NCI-H2171 treated with DMSO at 0.1 percent for 48 hours (cell line): ENCODE measurements around the gene EVC.
"Not testable (repeated sequence)": the region's sequence is repeated elsewhere in the genome, so short reads cannot be mapped to it uniquely, and the experiment has no call there.

Experiments
- DNase-seq: peaks from one replicate; lab custom pipeline; 2025; lab: John Stamatoyannopoulos, UW

Gene EVC

DNA sequence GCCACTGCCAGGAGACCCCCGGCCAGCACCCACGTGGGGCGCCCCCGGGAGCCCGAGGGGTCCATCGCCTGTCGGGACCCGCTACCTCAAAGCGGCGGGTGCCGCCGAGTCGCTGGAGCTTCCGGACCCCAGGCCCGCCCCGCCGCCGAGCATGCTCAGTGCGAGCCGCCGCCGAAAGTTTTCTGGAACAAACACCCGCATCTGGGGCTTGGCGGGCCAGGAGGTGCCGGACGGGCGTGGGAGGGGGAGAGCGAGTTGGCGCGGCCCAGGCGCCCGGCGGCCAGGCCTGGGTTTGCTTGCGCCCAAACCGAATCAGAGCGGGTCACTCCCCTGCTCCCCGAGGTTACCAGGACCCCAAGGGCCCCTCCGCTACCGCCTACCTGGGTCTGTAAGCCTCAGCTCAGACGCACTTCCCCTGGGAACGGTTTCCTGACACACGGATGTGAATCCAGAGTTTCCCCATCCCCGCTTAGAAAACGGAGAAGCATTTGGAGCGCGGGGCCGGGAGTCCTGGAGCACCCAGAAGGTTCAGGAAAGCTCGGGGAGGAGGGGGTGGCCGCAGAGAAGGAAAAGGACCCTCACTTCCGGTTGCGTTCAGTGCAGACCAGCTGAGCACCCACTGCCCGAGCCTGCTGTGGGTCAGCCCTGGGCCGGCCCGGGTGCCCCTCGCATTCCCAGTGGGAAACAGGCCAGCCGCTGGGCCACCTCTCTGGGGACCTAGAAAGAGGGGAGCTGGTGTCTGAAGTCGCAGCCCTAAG is 2.4 kb upstream of the EVC start, which contains the start of gene EVC2:
Gene EVC2 (minus strand): TSS at position 111 of the 758 bp plus-strand sequence. CDS start 46 bp downstream, at position 65.
- no peak for DNase-seq

DNA sequence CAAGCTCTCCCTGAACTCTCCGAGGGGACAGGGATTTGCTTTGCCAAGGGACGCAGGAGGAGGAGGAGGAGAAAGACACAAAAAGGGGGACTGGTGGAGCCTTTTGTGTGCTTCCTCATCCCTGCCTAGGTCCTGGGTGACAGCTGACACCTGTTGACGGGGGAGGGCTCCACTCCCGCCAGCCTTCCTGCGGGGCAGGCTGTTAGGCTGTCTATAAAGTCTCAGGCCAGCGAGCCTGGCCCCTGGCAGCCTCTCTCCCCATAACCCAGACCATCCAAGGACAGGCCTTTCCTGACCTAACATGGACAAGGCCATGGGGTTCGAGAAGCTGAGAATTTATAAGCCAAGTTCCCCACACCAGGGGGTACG is 1.8 kb upstream of the EVC start:
- no peak for DNase-seq

DNA sequence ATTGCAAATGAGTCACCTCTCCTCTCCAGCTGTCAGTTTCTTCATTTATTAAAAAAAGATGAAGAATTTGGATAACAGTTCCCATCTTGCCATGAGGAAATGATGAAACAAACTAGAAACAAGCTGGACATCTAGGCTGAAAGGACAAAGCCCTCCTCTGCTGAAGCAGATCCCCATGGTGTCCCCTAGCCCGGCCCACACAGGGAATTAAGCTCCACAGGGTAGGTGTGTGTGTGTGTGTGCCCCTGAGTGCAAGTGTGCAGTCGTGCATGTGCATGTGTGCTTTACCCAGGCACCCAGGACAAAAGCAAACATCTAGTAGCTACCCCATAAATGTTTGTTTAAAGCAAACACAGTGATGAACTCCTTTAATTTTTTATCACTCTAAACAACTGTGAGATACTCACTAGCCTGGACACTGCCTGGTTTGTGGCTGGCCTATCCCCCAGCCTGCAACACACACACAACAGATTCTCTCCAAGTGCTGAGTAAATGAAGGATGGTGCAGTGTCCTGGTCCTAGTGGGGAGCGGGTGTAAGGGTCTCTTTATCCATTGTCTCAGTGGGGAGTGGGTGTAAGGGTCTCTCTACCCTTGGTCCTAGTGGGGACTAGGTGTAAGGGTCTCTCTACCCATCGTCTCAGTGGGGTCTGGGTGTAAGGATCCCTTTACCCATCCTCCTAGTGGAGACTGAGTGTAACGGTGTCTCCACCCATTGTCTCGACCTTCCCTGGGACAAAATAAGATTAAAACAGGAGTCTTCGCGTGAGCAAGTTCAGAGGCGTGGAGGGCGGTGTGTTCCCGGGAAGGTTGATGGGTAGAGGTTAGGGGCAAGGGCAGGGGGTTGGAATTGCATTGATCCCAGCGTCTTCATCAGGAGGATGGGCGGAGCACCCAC is 688 bp upstream of the EVC start:
- DNase-seq, result peak; percentile 9

DNA sequence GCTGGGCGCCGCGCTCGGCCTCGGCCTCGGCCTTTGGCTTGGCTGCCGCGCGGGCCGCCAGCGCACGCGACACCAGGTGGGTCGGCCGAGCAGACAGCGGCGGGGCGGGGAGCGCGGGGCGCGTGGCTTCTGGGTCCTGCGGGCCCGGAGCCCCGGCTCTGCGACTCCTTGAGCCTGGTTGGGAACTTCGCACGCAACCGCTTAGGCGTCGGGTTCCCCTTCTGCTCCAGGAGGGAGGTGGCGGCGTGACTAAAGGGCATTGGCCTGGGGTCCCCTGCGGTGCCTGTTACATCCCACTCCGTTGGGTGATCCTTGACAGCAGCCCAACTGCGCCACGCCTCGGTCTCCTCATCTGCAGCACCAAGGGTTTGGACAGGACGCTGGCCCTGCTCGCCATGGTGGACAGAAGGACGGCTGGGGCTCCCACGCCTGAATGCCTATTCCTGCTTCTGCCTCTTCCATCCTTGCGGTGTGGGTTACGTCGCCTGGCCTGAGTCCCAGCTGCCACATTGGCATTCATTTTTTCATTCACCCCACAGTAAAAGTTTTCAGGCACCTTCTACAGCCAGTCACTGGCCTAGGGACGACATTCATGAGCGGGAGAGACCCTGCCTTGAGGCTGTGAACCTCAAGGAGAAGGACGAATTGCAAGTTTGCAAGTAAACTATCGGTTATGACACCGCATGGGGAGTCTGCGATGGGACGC is 631 bp downstream of the EVC start:
- DNase-seq, result peak; percentile 10

DNA sequence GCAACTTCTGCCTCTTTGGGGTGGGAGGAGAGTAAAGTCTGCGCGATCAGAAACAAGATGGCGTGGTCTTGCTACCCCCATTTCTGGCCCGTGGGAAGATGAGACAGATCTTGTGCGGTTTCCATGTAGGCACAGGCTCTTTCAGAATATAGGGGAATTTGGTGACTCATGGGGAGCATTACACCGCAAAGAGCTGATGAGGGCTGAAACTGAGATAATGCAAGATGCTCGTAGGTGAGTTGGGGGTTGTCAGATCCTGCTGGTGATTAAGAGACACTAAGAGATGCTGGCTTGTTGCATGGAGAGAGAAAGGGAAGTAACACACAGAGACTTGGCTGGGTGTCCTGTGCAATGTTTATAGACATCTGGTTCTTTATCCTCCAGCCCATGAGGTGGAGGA is 1.5 kb downstream of the EVC start:
- DNase-seq, result no peak

DNA sequence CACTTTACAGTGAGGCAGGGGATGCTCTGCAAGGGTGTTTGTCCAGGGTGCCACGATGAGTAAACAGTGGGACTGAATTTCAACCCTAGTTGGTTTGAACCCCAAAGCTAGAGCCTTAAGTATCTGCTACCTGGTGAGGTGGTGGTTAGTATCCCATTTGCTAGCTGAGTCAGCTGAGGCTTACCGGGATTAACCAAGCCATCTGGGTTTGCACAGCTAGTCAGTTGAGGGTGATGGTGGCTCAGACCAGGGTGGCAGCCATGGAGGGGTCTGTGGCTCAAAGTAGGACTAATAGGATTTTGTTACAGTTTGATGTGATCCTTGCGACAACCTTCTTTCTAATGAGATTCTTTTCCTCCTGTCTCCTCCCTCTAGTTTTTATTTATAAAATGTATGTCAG is 1.9 kb downstream of the EVC start:
- no peak for DNase-seq

DNA sequence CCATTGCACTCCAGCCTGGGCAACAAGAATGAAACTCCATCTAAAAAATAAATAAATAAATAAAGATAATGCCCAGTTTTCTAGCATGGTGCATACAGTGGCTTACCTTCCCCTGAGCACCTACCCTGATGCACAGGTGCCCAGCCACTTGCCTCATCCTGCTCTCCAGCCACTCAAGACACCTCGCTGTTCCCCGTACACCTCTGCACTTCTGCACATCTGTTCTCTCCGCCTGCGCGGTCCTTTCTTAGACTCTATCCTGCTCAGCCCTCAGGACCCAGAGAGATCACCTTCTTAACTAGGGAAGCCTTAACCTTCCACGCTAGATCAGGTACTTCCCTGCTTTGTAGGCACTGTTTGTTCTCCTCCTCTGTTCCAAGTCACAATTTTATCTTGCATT is 2.9 kb downstream of the EVC start:
- no peak for DNase-seq

DNA sequence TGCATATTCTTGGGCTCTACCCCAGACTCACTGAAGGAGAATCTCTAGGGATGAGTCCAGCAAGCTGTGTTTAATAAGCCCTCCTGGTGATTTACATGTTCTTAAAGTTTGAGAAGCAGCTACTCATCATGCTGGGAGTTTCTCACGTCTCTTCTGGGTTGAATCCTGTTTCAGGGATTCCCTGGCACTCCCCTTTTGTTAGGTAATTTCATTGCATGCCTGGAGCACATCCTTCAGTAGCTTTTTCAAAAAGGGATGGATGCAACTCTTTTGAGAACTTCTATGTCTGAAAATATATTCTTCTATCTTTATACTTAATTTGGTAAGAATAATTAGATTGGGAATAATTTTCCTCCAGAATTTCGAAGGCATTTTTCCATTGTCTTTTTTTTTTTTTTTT is 4.4 kb downstream of the EVC start:
- no peak for DNase-seq

DNA sequence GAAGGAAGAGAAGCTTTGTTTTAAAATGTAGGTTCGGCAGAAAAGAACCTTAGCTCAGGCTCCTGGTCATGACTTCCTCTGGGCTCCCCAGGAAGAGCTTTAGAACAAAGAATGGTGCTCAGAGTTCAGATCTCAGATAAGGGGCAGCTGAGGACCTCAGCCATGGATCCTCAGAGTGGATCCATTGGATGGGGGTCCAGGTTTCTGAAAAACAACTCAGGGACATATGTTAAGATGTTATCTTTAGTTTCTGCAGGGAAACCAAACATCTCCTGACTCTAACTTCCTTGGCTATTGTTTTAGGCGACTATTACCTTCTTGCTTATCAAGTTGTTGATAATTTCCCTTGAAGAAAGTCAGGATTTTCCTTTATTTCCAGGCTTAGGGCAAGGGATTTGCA is 5.4 kb downstream of the EVC start:
- DNase-seq, result no peak

DNA sequence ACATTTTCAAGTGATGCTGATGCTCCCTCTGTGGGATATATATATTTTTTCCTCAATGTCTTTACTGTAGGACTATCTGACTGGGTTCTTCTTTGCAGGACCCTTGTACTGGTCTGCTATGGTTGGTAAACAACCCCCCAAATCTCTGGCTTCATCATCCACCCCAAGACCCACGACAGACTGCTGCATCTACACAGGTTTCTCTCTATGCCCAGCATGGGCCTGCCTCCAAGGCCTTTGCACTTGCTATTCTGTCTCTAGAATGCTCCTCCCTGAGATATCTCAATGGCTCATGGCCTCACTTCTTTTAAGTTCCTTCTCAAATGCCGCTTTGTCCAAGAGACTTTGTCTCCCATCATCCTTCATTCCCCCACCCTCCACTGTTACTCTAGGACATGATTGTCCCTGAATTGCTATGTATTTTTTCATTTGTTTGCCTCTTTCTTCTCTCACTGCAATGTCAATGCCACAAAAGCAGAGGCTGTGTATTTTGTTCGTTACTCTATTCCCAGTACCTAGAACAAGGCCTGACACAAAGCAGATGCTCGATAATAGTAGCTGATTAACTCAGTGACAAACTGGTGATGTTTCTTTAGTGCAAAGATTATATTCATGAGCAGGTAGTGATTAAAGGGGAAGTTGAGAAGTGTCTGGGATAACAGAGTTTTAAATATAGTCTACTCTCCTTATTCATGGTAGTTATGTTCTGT is 6.6 kb downstream of the EVC start:
- DNase-seq, result no peak

DNA sequence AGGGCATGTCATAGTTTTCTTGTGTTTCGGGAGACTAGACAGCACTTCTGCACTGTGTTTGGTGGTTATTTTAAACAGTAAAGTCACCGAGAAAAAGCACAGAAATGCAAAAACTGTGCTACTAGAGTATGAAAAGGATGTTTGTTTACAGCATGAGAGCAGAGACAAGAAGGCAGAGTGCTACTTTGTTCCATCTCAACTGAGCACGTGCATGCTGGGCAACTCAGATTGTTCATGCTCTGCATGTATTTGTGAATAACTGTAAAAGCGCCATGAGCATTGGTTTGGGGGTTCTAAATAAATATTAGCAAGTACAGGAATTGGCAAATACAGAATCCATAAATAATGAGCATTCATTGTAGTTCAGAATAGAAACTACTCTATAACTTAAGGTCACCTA is 7.4 kb downstream of the EVC start:
- DNase-seq, result no peak

DNA sequence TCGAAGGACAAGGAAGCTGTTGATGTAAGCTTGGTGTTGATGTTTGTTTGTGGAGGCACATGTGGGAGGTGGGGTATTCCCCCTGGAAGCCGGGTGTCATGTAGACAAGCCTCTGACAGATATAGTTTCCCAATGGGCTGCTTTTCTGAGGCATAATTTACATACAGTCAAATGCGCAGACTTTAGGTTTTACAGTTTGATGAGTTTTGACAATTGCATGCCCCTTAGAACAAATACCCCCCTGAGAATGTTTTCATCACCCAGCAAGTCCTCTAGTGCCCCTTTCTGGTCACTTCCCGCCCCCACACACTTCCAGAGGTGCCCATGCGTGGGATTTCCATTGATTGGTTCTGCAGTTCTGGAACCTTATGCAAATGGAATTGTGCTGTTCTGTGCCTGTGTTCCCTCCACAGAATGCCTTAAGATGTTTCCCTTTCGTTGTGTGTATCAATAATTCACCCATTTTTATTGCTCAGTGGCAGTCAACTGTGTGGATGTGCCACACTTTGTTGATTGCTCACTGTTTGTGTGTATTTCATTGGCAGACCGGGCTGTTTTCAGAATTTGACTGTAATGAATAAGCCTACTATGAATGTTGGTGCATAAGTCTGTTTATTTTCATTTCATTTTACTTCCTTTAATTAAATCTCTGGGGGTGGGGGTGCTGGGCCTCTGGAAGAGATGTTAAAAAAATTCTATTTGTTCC is 8.5 kb downstream of the EVC start:
- DNase-seq, result no peak

DNA sequence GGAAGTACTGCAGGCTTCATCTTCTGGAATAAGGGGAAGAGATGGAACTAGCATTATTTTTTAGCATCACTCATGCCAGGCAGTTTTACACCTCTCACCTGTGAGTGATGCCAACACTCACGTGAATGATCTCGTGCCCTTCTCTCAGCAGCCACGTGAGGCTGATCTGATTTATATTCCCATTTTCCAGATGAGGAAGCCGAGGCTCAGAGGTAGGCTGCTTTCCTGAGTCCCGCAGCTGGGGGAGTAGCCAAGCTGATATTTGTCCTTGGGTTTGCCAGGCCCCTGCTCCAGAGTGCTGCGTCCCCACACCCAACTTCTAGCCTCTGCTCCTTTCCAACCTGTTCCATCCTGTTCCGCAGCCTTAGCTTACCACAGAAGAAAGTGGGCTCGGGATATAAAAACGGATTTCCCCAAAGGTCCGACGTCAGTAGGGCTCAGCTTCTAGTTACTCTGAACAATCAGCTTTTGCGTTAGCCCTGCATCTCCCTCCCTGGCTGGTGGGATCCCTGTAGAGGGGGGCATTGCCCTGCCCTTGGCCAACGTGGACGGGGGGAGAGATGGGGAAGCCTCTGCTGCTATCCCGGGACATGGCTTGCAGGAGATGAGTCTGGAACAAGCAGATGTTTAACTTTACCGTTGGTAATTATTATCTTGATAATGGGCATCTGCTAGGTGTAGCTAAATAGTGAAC is 9.3 kb downstream of the EVC start:
- DNase-seq, result no peak

DNA sequence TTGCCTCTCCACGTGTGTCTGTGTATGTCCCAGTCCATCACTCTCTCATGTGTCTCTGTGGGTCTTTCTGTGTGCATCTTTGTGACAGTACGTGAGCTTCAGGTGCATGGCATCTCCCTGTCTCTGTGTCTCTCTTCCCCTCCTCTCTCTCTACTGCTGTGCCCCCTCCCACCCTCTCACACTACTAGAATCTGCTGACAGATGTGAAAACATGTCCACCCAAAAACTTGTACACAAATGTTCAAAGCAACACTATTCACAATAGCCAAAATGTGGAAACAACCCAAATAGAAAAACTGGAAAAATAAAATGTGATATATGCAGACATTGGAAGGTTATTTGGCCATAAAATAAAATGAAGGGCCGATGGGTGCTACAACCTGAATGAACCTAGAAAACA is 10.0 kb downstream of the EVC start:
- DNase-seq, result no peak

DNA sequence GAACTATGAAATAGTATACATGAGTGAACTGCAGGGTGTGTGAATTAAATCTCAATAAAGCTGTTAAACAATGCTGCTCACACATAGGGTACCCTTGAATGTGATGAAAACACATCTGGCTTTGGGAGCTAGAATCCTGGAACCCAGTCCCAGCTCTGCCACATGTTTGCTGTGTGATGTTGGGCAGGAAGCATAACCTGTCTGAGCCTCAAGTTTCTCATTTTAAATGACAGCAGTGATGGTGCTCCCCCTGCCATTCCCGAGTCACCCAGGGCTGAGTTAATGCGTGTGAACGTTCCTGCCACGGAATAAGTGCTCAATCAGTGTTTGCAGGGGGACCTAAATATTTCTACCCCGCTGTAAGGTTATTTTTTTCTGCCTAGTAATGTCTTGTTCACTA is 10.9 kb downstream of the EVC start:
- no peak for DNase-seq

DNA sequence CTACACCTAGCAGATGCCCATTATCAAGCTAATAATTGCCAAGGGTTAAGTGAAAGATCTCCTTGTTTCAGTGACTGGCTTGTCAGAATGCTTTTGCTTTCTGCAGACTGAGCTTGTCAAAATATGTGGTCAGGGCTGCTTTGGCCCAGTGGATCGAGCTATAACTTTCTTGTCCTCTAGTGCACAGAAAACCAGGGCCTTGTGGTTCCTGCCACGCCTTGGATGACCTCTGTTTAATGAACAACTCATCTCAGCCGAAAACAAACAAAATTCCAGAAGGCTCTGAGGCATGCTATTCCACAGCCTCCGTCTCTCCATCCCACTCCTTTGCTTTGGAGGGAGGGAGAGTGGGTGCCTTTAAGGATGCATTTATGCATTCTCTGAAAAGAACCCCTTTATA is 11.3 kb downstream of the EVC start:
- DNase-seq, result no peak

DNA sequence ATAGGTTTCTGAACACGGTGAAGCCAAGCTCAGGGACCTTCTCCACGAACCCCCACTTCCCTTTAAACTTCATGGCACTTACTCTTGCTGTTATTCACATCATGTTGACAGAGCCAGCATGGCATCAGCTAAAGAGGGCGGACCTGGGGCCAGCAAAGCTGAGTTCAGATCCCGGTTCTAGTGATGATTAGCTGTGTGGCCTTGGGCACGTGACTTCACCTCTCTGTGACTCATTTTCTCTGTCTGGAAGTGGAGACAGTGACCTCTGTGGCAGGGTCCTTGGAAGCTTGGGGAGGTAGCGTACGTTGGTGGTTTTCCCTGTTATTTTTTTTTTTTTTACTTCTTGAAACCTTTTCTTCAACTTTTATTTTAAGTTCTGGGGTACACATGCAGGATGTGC is 13.4 kb downstream of the EVC start:
- no peak for DNase-seq

DNA sequence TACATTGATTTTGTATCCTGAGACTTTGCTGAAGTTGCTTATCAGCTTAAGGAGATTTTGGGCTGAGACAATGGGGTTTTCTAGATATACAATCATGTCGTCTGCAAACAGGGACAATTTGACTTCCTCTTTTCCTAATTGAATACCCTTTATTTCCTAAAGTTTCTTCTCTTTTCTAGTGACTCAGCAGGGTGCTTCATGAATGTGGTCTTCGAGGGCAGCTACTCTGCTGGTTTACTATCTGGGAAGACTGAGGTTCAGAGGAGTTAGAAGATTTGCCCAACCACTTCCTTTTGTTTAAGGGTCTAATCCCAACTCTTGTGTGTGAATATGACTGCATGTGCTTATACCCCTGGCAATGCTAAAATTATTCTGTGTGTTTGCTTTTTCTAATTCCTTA is 17.4 kb downstream of the EVC start:
- DNase-seq, result not testable (repeated sequence)

DNA sequence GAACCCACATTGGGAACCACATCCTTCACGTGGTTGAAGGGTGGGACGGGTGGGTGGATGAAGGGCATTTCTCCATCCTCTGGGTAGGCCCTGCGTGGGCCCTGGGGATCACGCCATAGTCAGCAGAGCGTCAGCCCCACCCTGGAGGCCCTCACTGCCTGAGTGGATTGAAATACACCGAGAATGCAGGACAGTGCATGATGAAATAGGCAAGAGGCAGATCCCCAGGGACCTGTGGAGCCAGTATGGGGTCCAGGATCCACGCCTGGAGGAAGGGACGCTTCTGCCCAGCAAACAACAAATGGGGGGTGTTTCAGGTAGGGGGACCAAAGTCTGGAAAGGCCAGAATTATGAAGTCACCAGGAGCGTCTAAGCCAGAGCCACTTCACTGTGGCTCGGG is 19.4 kb downstream of the EVC start:
- no peak for DNase-seq

DNA sequence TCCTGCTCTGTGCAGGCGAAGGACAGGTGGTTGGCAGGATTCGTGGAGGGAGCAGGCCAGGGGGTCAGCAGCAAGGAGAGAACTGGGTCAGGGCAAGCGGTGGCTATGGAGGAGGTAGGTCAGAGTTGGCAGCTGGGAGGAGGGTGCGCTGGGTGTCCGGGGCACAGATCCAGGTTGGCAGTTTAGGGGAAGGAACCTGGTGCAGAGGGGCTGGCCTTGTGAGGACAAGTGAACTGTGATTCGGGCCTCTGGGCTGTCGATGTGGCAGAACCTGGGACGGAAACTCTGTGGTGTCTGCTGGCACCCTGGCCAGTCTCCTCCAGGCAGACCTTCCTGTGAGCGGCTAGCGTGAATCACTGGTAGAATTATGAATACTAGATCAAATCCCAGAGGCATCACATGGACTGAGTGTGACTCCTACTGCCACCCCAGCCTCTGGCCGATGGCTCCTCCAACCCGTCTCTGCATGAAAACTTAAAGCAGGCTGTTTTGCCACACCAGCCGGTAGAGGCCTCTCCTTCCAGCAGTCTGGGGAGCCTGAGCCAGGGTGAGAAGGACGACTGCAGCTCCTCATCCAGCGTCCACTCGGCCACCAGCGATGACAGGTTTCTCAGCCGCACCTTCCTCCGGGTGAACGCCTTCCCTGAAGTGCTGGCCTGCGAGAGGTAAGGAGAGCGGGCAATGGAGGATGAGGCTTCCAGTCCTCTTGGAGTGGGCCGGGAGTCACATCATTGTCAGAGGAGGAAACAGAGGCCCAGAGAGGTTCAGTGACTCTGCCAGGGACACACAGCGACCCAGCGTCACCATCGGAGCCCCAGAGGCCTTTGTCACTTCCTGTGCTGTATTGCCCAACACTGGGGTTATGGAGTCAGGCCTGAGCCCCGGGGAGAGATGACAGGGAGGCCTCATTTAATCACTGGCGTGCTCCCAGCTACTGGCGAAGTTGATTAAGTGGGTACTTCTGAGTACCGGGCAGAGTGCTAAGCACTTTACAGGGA is 20.3 kb downstream of the EVC start:
- DNase-seq, result no peak
